HepG2 (cell line): ENCODE measurements around the gene FLT3LG. TPM values are rescaled to one million over a fixed set of nuclear protein-coding genes. Genes with fewer than 3 reads are reported as not detected.

Source experiments
- ATRX ChIP-seq: sonication (generic); formaldehyde crosslinking; IDR thresholded peaks from 2 replicates; pipeline ENCODE4 v1.4.0; 2020; ENCODE audit warnings: missing genetic modification reagents, borderline replicate concordance
- CBX2 ChIP-seq, 2 experiments: fragments of 200-600 bp in 1 of 2; sonication (generic); formaldehyde crosslinking in 1 of 2; IDR thresholded peaks; 2 replicates each; pipeline versions ENCODE4 v1.7.0 to v1.8.1; 2018 to 2022; ENCODE audit warnings: low read depth in 2 of 2, low read length in 1 of 2, mild to moderate bottlenecking in 1 of 2, missing genetic modification reagents in 1 of 2
- GABPB1 ChIP-seq: IDR thresholded peaks from 2 replicates; pipeline ENCODE4 v1.6.1; 2016; ENCODE audit warnings: mild to moderate bottlenecking, missing genetic modification reagents, moderate library complexity, missing compliant biosample characterization
- HDAC6 ChIP-seq: fragments of 200-600 bp; sonication (generic); IDR thresholded peaks from 2 replicates; pipeline ENCODE4 v1.7.0; 2017; ENCODE audit warnings: mild to moderate bottlenecking, antibody characterized with exemption, low read length, low read depth
- KLF11 ChIP-seq: IDR thresholded peaks from 2 replicates; pipeline ENCODE4 v1.6.1; 2016; ENCODE audit warnings: missing compliant biosample characterization
- NCOR1 ChIP-seq: fragments of 200-600 bp; sonication (generic); IDR thresholded peaks from 2 replicates; pipeline ENCODE4 v1.7.0; 2017; ENCODE audit warnings: antibody characterized with exemption, low read length, borderline replicate concordance
- POLR2AphosphoS2 ChIP-seq: IDR thresholded peaks from 2 replicates; pipeline ENCODE4 v1.6.1; 2011; ENCODE audit warnings: low read depth, low read length, improper control_type of control experiment
- TBX3 ChIP-seq: fragments of 450-650 bp; IDR thresholded peaks from 2 replicates; pipeline ENCODE4 v1.6.1; 2017; ENCODE audit warnings: antibody characterized with exemption, mild to moderate bottlenecking, inconsistent platforms, borderline replicate concordance
- ZBTB43 ChIP-seq: sonication (generic); formaldehyde crosslinking; conservative IDR thresholded peaks from 2 replicates; pipeline ENCODE4 v1.4.0; 2020; ENCODE audit warnings: missing genetic modification reagents
- ZMYM2 ChIP-seq: sonication (generic); formaldehyde crosslinking; IDR thresholded peaks from 2 replicates; pipeline ENCODE4 v1.8.0; 2022; ENCODE audit warnings: mild to moderate bottlenecking, missing genetic modification reagents
- ZNF234 ChIP-seq: sonication (generic); formaldehyde crosslinking; conservative IDR thresholded peaks from 2 replicates; pipeline ENCODE4 v1.5.1; 2020; ENCODE audit warnings: mild to moderate bottlenecking, missing genetic modification reagents
- ZNF407 ChIP-seq: sonication (generic); formaldehyde crosslinking; IDR thresholded peaks from one replicate; pipeline ENCODE4 v1.5.1; 2020; ENCODE audit warnings: mild to moderate bottlenecking, missing genetic modification reagents; ENCODE audit errors: not compliant biosample characterization
- ZNF44 ChIP-seq: sonication (generic); formaldehyde crosslinking; IDR thresholded peaks from 2 replicates; pipeline ENCODE4 v1.5.1; 2020; ENCODE audit warnings: mild to moderate bottlenecking, missing genetic modification reagents
- ZNF530 ChIP-seq: sonication (generic); formaldehyde crosslinking; IDR thresholded peaks from 2 replicates; pipeline ENCODE4 v1.5.0; 2020; ENCODE audit warnings: low read depth, mild to moderate bottlenecking, missing genetic modification reagents
- polyA plus RNA-seq, 8 experiments: library from polyadenylated mRNA; depleted of rRNA in 3 of 8; stranded (reverse) in 7 of 8; unstranded in 1 of 8; fragments of >200 nt; fragmentation: Illumina TruSeq in 4 of 8; extraction: Trizol in 4 of 8; gene quantifications; 2 replicates each; pipeline versions ENCODE4 v1.2.1 to v1.2.3, GENCODE V29; 2011 to 2016; ENCODE audit warnings: low read depth in 4 of 8, missing spikeins in 1 of 8, mixed read lengths in 1 of 8; ENCODE audit not compliant: insufficient read depth in 1 of 8
- total RNA-seq, 5 experiments: library from RNA; depleted of rRNA; stranded (reverse); fragments of >200 nt; fragmentation: Illumina TruSeq; extraction: Trizol; gene quantifications; 2 replicates each; pipeline ENCODE4 v1.2.3, GENCODE V29; 2016; ENCODE audit warnings: low read depth in 1 of 5
- TF ChIP-seq, protein P1 (sequence below): sonication (generic); formaldehyde crosslinking; IDR thresholded peaks from 2 replicates; pipeline ENCODE4 v1.4.0; 2020; ENCODE audit warnings: low read depth, mild to moderate bottlenecking, missing genetic modification reagents
- TF ChIP-seq, protein P2 (sequence below): sonication (generic); formaldehyde crosslinking; conservative IDR thresholded peaks from 2 replicates; pipeline ENCODE4 v1.4.0; 2020; ENCODE audit warnings: missing genetic modification reagents
- TF ChIP-seq, protein P3 (sequence below): sonication (generic); formaldehyde crosslinking; IDR thresholded peaks from 2 replicates; pipeline ENCODE4 v1.4.0; 2020; ENCODE audit warnings: missing genetic modification reagents

Gene FLT3LG
- total and polyA plus RNA-seq, 2 of the 13 experiments (the other 11 are each of a cell fraction or from before 2014, with no cell fraction given): 1.5 to 2.6 TPM

DNA sequence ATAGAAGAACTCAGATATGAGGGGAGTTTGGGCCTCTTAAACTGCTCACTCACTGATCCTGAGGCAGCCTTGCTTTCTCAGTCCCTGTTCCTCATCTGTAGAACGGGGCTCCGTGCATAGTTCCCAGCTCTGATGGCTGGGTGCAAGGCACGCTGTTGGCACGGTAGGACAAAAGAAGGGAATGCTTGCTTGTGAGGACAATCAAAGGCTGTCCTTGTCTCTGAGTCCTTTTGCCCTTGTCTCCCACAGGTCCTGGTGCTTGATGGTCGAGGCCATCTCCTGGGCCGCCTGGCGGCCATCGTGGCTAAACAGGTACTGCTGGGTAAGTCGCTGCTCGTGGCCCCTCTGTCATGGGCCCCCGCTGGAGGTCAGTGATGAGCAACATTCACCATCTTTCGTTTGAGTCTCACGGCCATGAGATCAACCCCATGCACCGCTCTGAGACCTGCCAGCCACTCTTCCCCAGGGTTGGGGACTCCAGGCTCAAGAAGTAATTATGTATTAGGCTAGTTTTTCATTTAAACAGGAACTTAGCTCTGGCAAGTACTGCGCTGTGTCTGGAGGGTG lies 15.7 kb downstream of the FLT3LG start (continued):
- no peak for TF ChIP-seq TBX3
- TF ChIP-seq, protein P1, sequence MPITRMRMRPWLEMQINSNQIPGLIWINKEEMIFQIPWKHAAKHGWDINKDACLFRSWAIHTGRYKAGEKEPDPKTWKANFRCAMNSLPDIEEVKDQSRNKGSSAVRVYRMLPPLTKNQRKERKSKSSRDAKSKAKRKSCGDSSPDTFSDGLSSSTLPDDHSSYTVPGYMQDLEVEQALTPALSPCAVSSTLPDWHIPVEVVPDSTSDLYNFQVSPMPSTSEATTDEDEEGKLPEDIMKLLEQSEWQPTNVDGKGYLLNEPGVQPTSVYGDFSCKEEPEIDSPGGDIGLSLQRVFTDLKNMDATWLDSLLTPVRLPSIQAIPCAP: no peak
- no peak for TF ChIP-seq ATRX (CRISPR knock-in tag)
- TF ChIP-seq POLR2AphosphoS2: no peak
- TF ChIP-seq KLF11 (CRISPR knock-in tag): no peak
- no peak for TF ChIP-seq NCOR1
- TF ChIP-seq ZNF234: no peak
- no peak for TF ChIP-seq ZNF44
- TF ChIP-seq HDAC6: no peak
- no peak for TF ChIP-seq ZNF530 (CRISPR knock-in tag)
- no peak for TF ChIP-seq GABPB1 (CRISPR knock-in tag)
- TF ChIP-seq CBX2 (IDR thresholded peaks at IDR 0.05; ENCODE audit: low read depth, low read length): no peak
- TF ChIP-seq CBX2 (CRISPR knock-in tag; IDR thresholded peaks at IDR 0.05; ENCODE audit: low read depth): no peak
- TF ChIP-seq ZMYM2: no peak
- TF ChIP-seq ZBTB43 (CRISPR knock-in tag): no peak
- TF ChIP-seq, protein P2, sequence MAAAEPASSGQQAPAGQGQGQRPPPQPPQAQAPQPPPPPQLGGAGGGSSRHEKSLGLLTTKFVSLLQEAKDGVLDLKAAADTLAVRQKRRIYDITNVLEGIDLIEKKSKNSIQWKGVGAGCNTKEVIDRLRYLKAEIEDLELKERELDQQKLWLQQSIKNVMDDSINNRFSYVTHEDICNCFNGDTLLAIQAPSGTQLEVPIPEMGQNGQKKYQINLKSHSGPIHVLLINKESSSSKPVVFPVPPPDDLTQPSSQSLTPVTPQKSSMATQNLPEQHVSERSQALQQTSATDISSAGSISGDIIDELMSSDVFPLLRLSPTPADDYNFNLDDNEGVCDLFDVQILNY (CRISPR knock-in tag): 0 out of 2 replicates have a peak, but pooled peaks have one; percentile 17
- TF ChIP-seq ZNF407 (CRISPR knock-in tag): no peak
- TF ChIP-seq, protein P3, sequence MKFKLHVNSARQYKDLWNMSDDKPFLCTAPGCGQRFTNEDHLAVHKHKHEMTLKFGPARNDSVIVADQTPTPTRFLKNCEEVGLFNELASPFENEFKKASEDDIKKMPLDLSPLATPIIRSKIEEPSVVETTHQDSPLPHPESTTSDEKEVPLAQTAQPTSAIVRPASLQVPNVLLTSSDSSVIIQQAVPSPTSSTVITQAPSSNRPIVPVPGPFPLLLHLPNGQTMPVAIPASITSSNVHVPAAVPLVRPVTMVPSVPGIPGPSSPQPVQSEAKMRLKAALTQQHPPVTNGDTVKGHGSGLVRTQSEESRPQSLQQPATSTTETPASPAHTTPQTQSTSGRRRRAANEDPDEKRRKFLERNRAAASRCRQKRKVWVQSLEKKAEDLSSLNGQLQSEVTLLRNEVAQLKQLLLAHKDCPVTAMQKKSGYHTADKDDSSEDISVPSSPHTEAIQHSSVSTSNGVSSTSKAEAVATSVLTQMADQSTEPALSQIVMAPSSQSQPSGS (CRISPR knock-in tag): no peak; the same call in 1 of the 2 replicates
